H9 (cell line): Measurements from ENCODE around the gene TBC1D1. TPM values are rescaled to one million over a fixed set of nuclear protein-coding genes. Genes with fewer than 3 reads are reported as not detected.

Experiments used
- DNase-seq: peaks from one replicate; pipeline ENCODE4 v3.0.0-alpha.2; 2017
- H2AFZ ChIP-seq: one replicate; pipeline ENCODE4 v1.6.1; 2013; ENCODE audit warnings: mild to moderate bottlenecking, low read length, control low read depth, moderate library complexity
- H2AK5ac ChIP-seq: 2 replicates; pipeline ENCODE4 v1.6.1; 2013; ENCODE audit warnings: low read length, control low read depth, mixed read lengths; ENCODE audit not compliant: insufficient read length
- H2BK120ac ChIP-seq: one replicate; pipeline ENCODE4 v1.6.1; 2013; ENCODE audit warnings: low read depth, mild to moderate bottlenecking, low read length, control low read depth, inconsistent platforms; ENCODE audit not compliant: poor library complexity, severe bottlenecking
- H2BK12ac ChIP-seq: 2 replicates; pipeline ENCODE4 v1.6.1; 2013; ENCODE audit warnings: low read length, control low read depth, mixed read lengths, low read depth; ENCODE audit not compliant: insufficient read length
- H2BK15ac ChIP-seq: 2 replicates; pipeline ENCODE4 v1.6.1; 2013; ENCODE audit warnings: low read depth, low read length, control low read depth
- H2BK20ac ChIP-seq: one replicate; pipeline ENCODE4 v1.6.1; 2013; ENCODE audit warnings: low read depth, mild to moderate bottlenecking, low read length, control low read depth, inconsistent platforms; ENCODE audit not compliant: poor library complexity, severe bottlenecking
- H2BK5ac ChIP-seq: 2 replicates; pipeline ENCODE4 v1.6.1; 2013; ENCODE audit warnings: low read length, control low read depth, mixed read lengths; ENCODE audit not compliant: insufficient read length
- H3K14ac ChIP-seq: 2 replicates; pipeline ENCODE4 v1.6.1; 2013; ENCODE audit warnings: low read length, control low read depth; ENCODE audit not compliant: insufficient read depth
- H3K18ac ChIP-seq: 2 replicates; pipeline ENCODE4 v1.6.1; 2013; ENCODE audit warnings: low read depth, mild to moderate bottlenecking, mixed read lengths, low read length, control low read depth; ENCODE audit not compliant: insufficient read length
- H3K23ac ChIP-seq: 2 replicates; pipeline ENCODE4 v1.6.1; 2013; ENCODE audit warnings: low read length, control low read depth, mixed read lengths, low read depth; ENCODE audit not compliant: insufficient read length
- H3K23me2 ChIP-seq: 2 replicates; pipeline ENCODE4 v1.6.1; 2013; ENCODE audit warnings: low read depth, mild to moderate bottlenecking, mixed read lengths, low read length, control low read depth; ENCODE audit not compliant: insufficient read length, poor library complexity, severe bottlenecking
- H3K27ac ChIP-seq: 2 replicates; pipeline ENCODE4 v1.5.1; 2013; ENCODE audit warnings: low read length, control low read depth, mixed read lengths, low read depth; ENCODE audit not compliant: insufficient read length
- H3K27me3 ChIP-seq: 2 replicates; pipeline ENCODE4 v1.6.1; 2013; ENCODE audit warnings: low read length, control low read depth, inconsistent platforms; ENCODE audit not compliant: insufficient read depth
- H3K4ac ChIP-seq: 2 replicates; pipeline ENCODE4 v1.6.1; 2013; ENCODE audit warnings: low read depth, mild to moderate bottlenecking, control low read depth, inconsistent platforms, low read length, moderate library complexity
- H3K4me1 ChIP-seq: 2 replicates; pipeline ENCODE4 v1.6.1; 2013; ENCODE audit warnings: low read length, control low read depth, inconsistent platforms; ENCODE audit not compliant: insufficient read depth
- H3K4me2 ChIP-seq: 2 replicates; pipeline ENCODE4 v1.6.1; 2013; ENCODE audit warnings: low read length, control low read depth, mixed read lengths; ENCODE audit not compliant: insufficient read length, insufficient read depth
- H3K56ac ChIP-seq: 2 replicates; pipeline ENCODE4 v1.6.1; 2013; ENCODE audit warnings: low read depth, mild to moderate bottlenecking, mixed read lengths, low read length, control low read depth; ENCODE audit not compliant: insufficient read length
- H3K79me1 ChIP-seq: 2 replicates; pipeline ENCODE4 v1.6.1; 2013; ENCODE audit warnings: low read depth, mild to moderate bottlenecking, moderate library complexity, low read length, control low read depth, inconsistent platforms; ENCODE audit not compliant: insufficient read depth, poor library complexity, severe bottlenecking
- H3K79me2 ChIP-seq: 2 replicates; pipeline ENCODE4 v1.6.1; 2013; ENCODE audit warnings: low read length, control low read depth, inconsistent platforms; ENCODE audit not compliant: insufficient read depth
- H3K9ac ChIP-seq: 2 replicates; pipeline ENCODE4 v1.6.1; 2013; ENCODE audit warnings: low read length, control low read depth, mixed read lengths; ENCODE audit not compliant: insufficient read length; ENCODE audit errors: extremely low read depth
- H3K9me3 ChIP-seq: one replicate; pipeline ENCODE4 v1.6.1; 2013; ENCODE audit warnings: low read depth, low read length, inconsistent platforms; ENCODE audit not compliant: control insufficient read depth
- H3T11ph ChIP-seq: one replicate; pipeline ENCODE4 v1.6.1; 2013; ENCODE audit warnings: mild to moderate bottlenecking, low read length, control low read depth, inconsistent platforms
- H4K20me1 ChIP-seq: one replicate; pipeline ENCODE4 v1.6.1; 2013; ENCODE audit not compliant: control insufficient read depth, insufficient read length, insufficient read depth
- H4K5ac ChIP-seq: 2 replicates; pipeline ENCODE4 v1.6.1; 2013; ENCODE audit warnings: low read depth, mild to moderate bottlenecking, mixed read lengths, low read length, control low read depth; ENCODE audit not compliant: insufficient read length
- H4K8ac ChIP-seq: replicated peaks from 2 replicates; pipeline ENCODE4 v1.6.1; 2013; ENCODE audit warnings: low read length, control low read depth, mixed read lengths, low read depth; ENCODE audit not compliant: insufficient read length
- H4K91ac ChIP-seq: 2 replicates; pipeline ENCODE4 v1.6.1; 2013; ENCODE audit warnings: low read depth, mild to moderate bottlenecking, moderate library complexity, mixed read lengths, low read length, control low read depth; ENCODE audit not compliant: insufficient read length
- H3K27ac Mint-ChIP-seq, 3 experiments: 2 replicates in 2 of 3; 3 replicates in 1 of 3; pipeline ENCODE4 v1.8.0; 2020 to 2021; ENCODE audit warnings: mixed read lengths in 3 of 3, mild to moderate bottlenecking in 1 of 3, moderate library complexity in 1 of 3
- H3K27me3 Mint-ChIP-seq: 2 replicates; pipeline ENCODE4 v1.8.0; 2021; ENCODE audit warnings: low read depth, mild to moderate bottlenecking, moderate library complexity, mixed read lengths
- H3K36me3 Mint-ChIP-seq, 3 experiments: 2 replicates in 2 of 3; 3 replicates in 1 of 3; pipeline ENCODE4 v1.8.0; 2020 to 2021; ENCODE audit warnings: low read depth in 3 of 3, mixed read lengths in 3 of 3; ENCODE audit not compliant: insufficient read depth in 1 of 3
- H3K4me1 Mint-ChIP-seq, 2 experiments: 2 replicates each; pipeline ENCODE4 v1.8.0; 2020; ENCODE audit warnings: mixed read lengths in 2 of 2
- H3K4me3 Mint-ChIP-seq, 2 experiments: 2 replicates in 1 of 2; 3 replicates in 1 of 2; pipeline ENCODE4 v1.8.0; 2020 to 2021; ENCODE audit warnings: mild to moderate bottlenecking in 2 of 2, mixed read lengths in 2 of 2, moderate library complexity in 1 of 2
- H3K9me3 Mint-ChIP-seq, 2 experiments: 2 replicates in 1 of 2; 3 replicates in 1 of 2; pipeline ENCODE4 v1.8.0; 2020; ENCODE audit warnings: mild to moderate bottlenecking in 2 of 2, mixed read lengths in 2 of 2, moderate library complexity in 1 of 2
- CTCF ChIP-seq: fragments of 200-600 bp; sonication (generic); conservative IDR thresholded peaks from 3 replicates; pipeline ENCODE4 v1.8.0; 2021; ENCODE audit warnings: antibody characterized with exemption, mild to moderate bottlenecking
- WGBS: extraction: QIAGEN DNeasy Blood & Tissue Kit; methylation state at CpG from one replicate; pipeline ENCODE4 v1.1.7; 2013; ENCODE audit warnings: missing lambda C conversion rate, low lambda C conversion rate, mixed read lengths; ENCODE audit not compliant: insufficient read length; ENCODE audit errors: extremely low coverage; 5-methylcytosine and 5-hydroxymethylcytosine counted together
- total RNA-seq: library from RNA; stranded (reverse); gene quantifications from 2 replicates; pipeline ENCODE4 v1.2.1, GENCODE V29; 2021

Gene TBC1D1
- total RNA-seq, 1 experiment from 2014 or later, result 109 TPM

GRCh38 chr4:37976991-37977470 lies 86.1 kb downstream of the TBC1D1 start:
- peak overlapping the region; percentile 62 for H3K14ac ChIP-seq
- no peak overlapping the region for H2BK15ac ChIP-seq
- peaks cover 6% of the 10 kb centered on the region for H3K23me2 ChIP-seq
- TF ChIP-seq CTCF, result peak; percentile 43; the same call in 2 of the 3 replicates
- peaks cover 7 to 8% of the 10 kb centered on the region in 2 experiments; a peak in 2 of 5 replicates for H3K9me3 Mint-ChIP-seq
- H3K27me3 Mint-ChIP-seq, result no peaks in the 10 kb centered on the region
- H3K27ac ChIP-seq, result no peak overlapping the region
- H2AK5ac ChIP-seq, result no peak overlapping the region
- H2BK120ac ChIP-seq, result peak overlapping the region; percentile 50
- H3K23ac ChIP-seq, result no peak overlapping the region
- peak overlapping the region; percentile 67 for H3K4me2 ChIP-seq
- H3K4me3 Mint-ChIP-seq, result peak overlapping the region; percentile 73 to 78
- no peak overlapping the region for H3T11ph ChIP-seq
- H3K9ac ChIP-seq, result peak overlapping the region; percentile 66
- WGBS, result no CpG with 5 or more reads among the region's 50 CpGs
- H3K36me3 Mint-ChIP-seq, result peaks cover 0 to 6% (median 0%) of the 10 kb centered on the region in 3 experiments; a peak in 3 of 7 replicates
- no peaks in the 10 kb centered on the region for H3K79me2 ChIP-seq
- H3K4ac ChIP-seq, result no peak overlapping the region; the same call in 1 of the 2 replicates
- no peak overlapping the region for H3K18ac ChIP-seq
- no peaks in the 10 kb centered on the region for H3K9me3 ChIP-seq
- H2BK5ac ChIP-seq, result no peak overlapping the region
- H3K27ac Mint-ChIP-seq, result peak overlapping the region; percentile 82 to 92 (median 88); a peak in 4 of 7 replicates
- H3K4me1 ChIP-seq, result peaks cover 15% of the 10 kb centered on the region
- no peak overlapping the region for H2BK20ac ChIP-seq
- no peaks in the 10 kb centered on the region for H4K20me1 ChIP-seq
- DNase-seq, result peak; percentile 86
- no peaks in the 10 kb centered on the region for H3K79me1 ChIP-seq
- H2BK12ac ChIP-seq, result no peak overlapping the region
- peaks cover 34 to 41% of the 10 kb centered on the region in 2 experiments for H3K4me1 Mint-ChIP-seq
- H4K8ac ChIP-seq, result no peak overlapping the region
- H4K5ac ChIP-seq, result no peak overlapping the region
- H3K27me3 ChIP-seq, result no peaks in the 10 kb centered on the region
- no peak overlapping the region for H4K91ac ChIP-seq
- H3K56ac ChIP-seq, result no peak overlapping the region
- peak overlapping the region; percentile 90 for H2AFZ ChIP-seq
